Nucleus accumbens (tissue), 56 donors: ENCODE results near the gene MYOM1.

ENCODE experiments used
- DNase-seq, 56 donors: peaks; one replicate each; lab custom pipeline; 2025; lab: John Stamatoyannopoulos, UW

The MYOM1 gene

GRCh38 chr18:3156325-3156640 is 63.5 kb downstream of the MYOM1 start:
- no peak for DNase-seq

GRCh38 chr18:3154214-3154613 is 65.6 kb downstream of the MYOM1 start:
- no peak for DNase-seq

GRCh38 chr18:3153107-3153704 is 66.6 kb downstream of the MYOM1 start:
- DNase-seq = no peak

GRCh38 chr18:3152294-3152693 is 67.5 kb downstream of the MYOM1 start:
- no peak for DNase-seq

GRCh38 chr18:3151399-3152264 is 68.1 kb downstream of the MYOM1 start:
- no peak for DNase-seq

GRCh38 chr18:3150688-3151087 is 69.1 kb downstream of the MYOM1 start:
- DNase-seq = no peak

- DNase-seq = no peak
Observed at GRCh38 chr18:3150274-3150673, 69.5 kb downstream of the MYOM1 start.

- no peak for DNase-seq
Observed at GRCh38 chr18:3148930-3149535, 70.7 kb downstream of the MYOM1 start.

- DNase-seq = no peak
Observed at GRCh38 chr18:3147935-3148554, 71.7 kb downstream of the MYOM1 start.

GRCh38 chr18:3140986-3141639 is 78.7 kb downstream of the MYOM1 start:
- no peak for DNase-seq

GRCh38 chr18:3140342-3140741 is 79.4 kb downstream of the MYOM1 start:
- DNase-seq = no peak

- DNase-seq = no peak
Observed at GRCh38 chr18:3139406-3139805, 80.4 kb downstream of the MYOM1 start.

- DNase-seq = no peak
Observed at GRCh38 chr18:3138274-3138975, 81.3 kb downstream of the MYOM1 start.

GRCh38 chr18:3135536-3135935 is 84.2 kb downstream of the MYOM1 start:
- DNase-seq = peak in 30 of 56 donors; percentile 2 to 45 (median 10)

- no peak for DNase-seq
Observed at GRCh38 chr18:3132700-3133099, 87.1 kb downstream of the MYOM1 start.

GRCh38 chr18:3130344-3130743 is 89.4 kb downstream of the MYOM1 start:
- no peak for DNase-seq

- DNase-seq = peak in 54 of 56 donors; percentile 19 to 90 (median 74)
Observed at GRCh38 chr18:3129053-3129864, 90.5 kb downstream of the MYOM1 start.

- DNase-seq = no peak
Observed at GRCh38 chr18:3126457-3127097, 93.2 kb downstream of the MYOM1 start.

- no peak for DNase-seq
Observed at GRCh38 chr18:3124822-3125221, 94.9 kb downstream of the MYOM1 start.
